A549 (cell line): ENCODE measurements around the gene ZFAND2B.

Source experiments
- TF ChIP-seq, protein P1 (sequence below): fragments of >200 bp; sonication (Bioruptor Twin); formaldehyde crosslinking; IDR thresholded peaks from 3 replicates; pipeline ENCODE4 v1.5.1; 2016
- TF ChIP-seq, protein P2 (sequence below): IDR thresholded peaks from 2 replicates; pipeline ENCODE4 v1.6.1; 2012

DNA sequence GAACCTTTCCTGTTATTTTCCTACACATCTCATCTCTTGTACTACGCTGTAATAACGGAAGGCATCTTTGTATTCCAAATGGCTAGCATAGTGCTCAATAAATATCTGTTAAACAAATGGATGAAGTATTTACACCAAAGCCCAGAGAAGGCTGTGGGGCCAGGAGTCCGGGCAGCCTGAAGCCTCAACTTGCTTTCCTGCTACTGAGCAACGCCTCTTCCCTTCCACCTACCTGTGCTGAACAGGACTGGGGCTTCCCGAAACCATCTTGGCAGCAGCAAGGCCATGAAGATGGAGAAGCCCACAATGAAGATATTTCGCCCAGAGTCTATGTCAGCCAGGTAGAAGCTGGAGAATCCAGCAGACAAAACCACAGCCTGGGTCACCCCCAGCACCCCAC lies 43.4 kb upstream of the ZFAND2B start:
- TF ChIP-seq, protein P1, sequence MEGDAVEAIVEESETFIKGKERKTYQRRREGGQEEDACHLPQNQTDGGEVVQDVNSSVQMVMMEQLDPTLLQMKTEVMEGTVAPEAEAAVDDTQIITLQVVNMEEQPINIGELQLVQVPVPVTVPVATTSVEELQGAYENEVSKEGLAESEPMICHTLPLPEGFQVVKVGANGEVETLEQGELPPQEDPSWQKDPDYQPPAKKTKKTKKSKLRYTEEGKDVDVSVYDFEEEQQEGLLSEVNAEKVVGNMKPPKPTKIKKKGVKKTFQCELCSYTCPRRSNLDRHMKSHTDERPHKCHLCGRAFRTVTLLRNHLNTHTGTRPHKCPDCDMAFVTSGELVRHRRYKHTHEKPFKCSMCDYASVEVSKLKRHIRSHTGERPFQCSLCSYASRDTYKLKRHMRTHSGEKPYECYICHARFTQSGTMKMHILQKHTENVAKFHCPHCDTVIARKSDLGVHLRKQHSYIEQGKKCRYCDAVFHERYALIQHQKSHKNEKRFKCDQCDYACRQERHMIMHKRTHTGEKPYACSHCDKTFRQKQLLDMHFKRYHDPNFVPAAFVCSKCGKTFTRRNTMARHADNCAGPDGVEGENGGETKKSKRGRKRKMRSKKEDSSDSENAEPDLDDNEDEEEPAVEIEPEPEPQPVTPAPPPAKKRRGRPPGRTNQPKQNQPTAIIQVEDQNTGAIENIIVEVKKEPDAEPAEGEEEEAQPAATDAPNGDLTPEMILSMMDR: no peak
- TF ChIP-seq, protein P2, sequence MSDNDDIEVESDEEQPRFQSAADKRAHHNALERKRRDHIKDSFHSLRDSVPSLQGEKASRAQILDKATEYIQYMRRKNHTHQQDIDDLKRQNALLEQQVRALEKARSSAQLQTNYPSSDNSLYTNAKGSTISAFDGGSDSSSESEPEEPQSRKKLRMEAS: no peak
